ENCODE results near the gene DGKQ.
A peak's percentile ranks its signal among the peaks of the same experiment; 100 is the strongest.
"Not testable (repeated sequence)": the region's sequence is repeated elsewhere in the genome, so short reads cannot be mapped to it uniquely, and the experiment has no call there.

The DGKQ gene

GRCh38 chr4:925771-926500 is 47.4 kb downstream of the DGKQ start:
- peaks cover 0 to 15% (median 13%) of the 10 kb centered on the region in 11 experiments; a peak in 18 of 22 replicates for H3K9me3 ChIP-seq (replicated peaks in 1 of 11)
- no peak for TF ChIP-seq Cebpa-rat (IDR thresholded peaks at IDR 0.05)
- H3K4me3 ChIP-seq, result no peak overlapping the region
- peak overlapping the region in 5 of 11 experiments; percentile 22 to 54 (median 53); a peak in 5 of 22 replicates for H3K27ac ChIP-seq
- no peaks in the 10 kb centered on the region for H3K27me3 ChIP-seq
- H3K4me1 ChIP-seq, result peaks cover 75 to 87% (median 83%) of the 10 kb centered on the region in 10 experiments
- H3K9ac ChIP-seq, result peak overlapping the region in 6 of 11 experiments; percentile 9 to 56 (median 18); a peak in 4 of 22 replicates
- peaks cover 74 to 92% (median 90%) of the 10 kb centered on the region in 11 experiments for H4K20me1 ChIP-seq
- peaks cover 0 to 40% (median 24%) of the 10 kb centered on the region in 11 experiments; a peak in 20 of 22 replicates for H3K36me3 ChIP-seq
- peak overlapping the region; percentile 57 to 78 (median 73) for H3K4me2 ChIP-seq

GRCh38 chr4:925171-925570 is 48.2 kb downstream of the DGKQ start:
- Histone ChIP-seq H3K4me2 (peak overlapping the region; percentile 57 to 78 (median 73)), H3K27ac (peak overlapping the region in 7 of 11 experiments; percentile 44 to 68 (median 53); a peak in 11 of 22 replicates), H4K20me1 (peaks cover 68 to 89% (median 84%) of the 10 kb centered on the region in 11 experiments), H3K36me3 (peaks cover 0 to 44% (median 28%) of the 10 kb centered on the region in 11 experiments; a peak in 21 of 22 replicates), H3K27me3 (no peaks in the 10 kb centered on the region), H3K9ac (peak overlapping the region in 5 of 11 experiments; percentile 15 to 56 (median 22); a peak in 6 of 22 replicates), H3K4me3 (no peak overlapping the region), H3K9me3 (replicated peaks in 1 of 11) (peaks cover 0 to 23% (median 20%) of the 10 kb centered on the region in 11 experiments; a peak in 18 of 22 replicates), H3K4me1 (peaks cover 70 to 85% (median 79%) of the 10 kb centered on the region in 10 experiments)
- no peak for TF ChIP-seq Cebpa-rat (IDR thresholded peaks at IDR 0.05)

- H3K4me3 ChIP-seq, result 0 out of 20 replicates have a peak overlapping the region, but pooled peaks of 1 of the 10 experiments have one; percentile 17
- no peaks in the 10 kb centered on the region for H3K27me3 ChIP-seq
- H3K4me2 ChIP-seq, result peak overlapping the region; percentile 57 to 78 (median 73)
- TF ChIP-seq Cebpa-rat (IDR thresholded peaks at IDR 0.05), result no peak
- H3K4me1 ChIP-seq, result peaks cover 67 to 83% (median 73%) of the 10 kb centered on the region in 10 experiments
- peaks cover 60 to 89% (median 83%) of the 10 kb centered on the region in 11 experiments for H4K20me1 ChIP-seq
- H3K9ac ChIP-seq, result peak overlapping the region in 2 of 11 experiments; percentile 22 to 44; a peak in 5 of 22 replicates
- H3K9me3 ChIP-seq (replicated peaks in 1 of 11), result peaks cover 0 to 30% (median 28%) of the 10 kb centered on the region in 11 experiments; a peak in 18 of 22 replicates
- H3K36me3 ChIP-seq, result peaks cover 0 to 51% (median 30%) of the 10 kb centered on the region in 11 experiments; a peak in 21 of 22 replicates
- peak overlapping the region in 9 of 11 experiments; percentile 31 to 68 (median 53); a peak in 17 of 22 replicates for H3K27ac ChIP-seq
Measured at GRCh38 chr4:924107-925096, 49.0 kb downstream of the DGKQ start.

GRCh38 chr4:921830-922331 is 51.5 kb downstream of the DGKQ start:
- Histone ChIP-seq H3K36me3 (peaks cover 0 to 52% (median 35%) of the 10 kb centered on the region in 11 experiments; a peak in 21 of 22 replicates), H3K4me1 (peaks cover 56 to 86% (median 63%) of the 10 kb centered on the region in 10 experiments), H3K27me3 (no peaks in the 10 kb centered on the region), H3K27ac (peak overlapping the region in 8 of 11 experiments; percentile 31 to 70 (median 54); a peak in 14 of 22 replicates), H3K9me3 (replicated peaks in 1 of 11) (peaks cover 0 to 54% (median 51%) of the 10 kb centered on the region in 11 experiments; a peak in 18 of 22 replicates), H3K9ac (peak overlapping the region in 4 of 11 experiments; percentile 7 to 44 (median 16); a peak in 3 of 22 replicates), H3K4me3 (peak overlapping the region in 4 of 10 experiments; percentile 11 to 20 (median 16); a peak in 3 of 20 replicates), H4K20me1 (peaks cover 44 to 96% (median 84%) of the 10 kb centered on the region in 11 experiments), H3K4me2 (peak overlapping the region; percentile 57 to 78 (median 73))
- no peak for TF ChIP-seq Cebpa-rat (IDR thresholded peaks at IDR 0.05)

GRCh38 chr4:919004-919680 is 54.2 kb downstream of the DGKQ start:
- peaks cover 59 to 85% (median 67%) of the 10 kb centered on the region in 10 experiments for H3K4me1 ChIP-seq
- H3K27me3 ChIP-seq, H3K4me3 ChIP-seq, H3K27ac ChIP-seq, H3K9ac ChIP-seq: not testable (repeated sequence)
- H4K20me1 ChIP-seq, result peaks cover 44 to 99% (median 86%) of the 10 kb centered on the region in 11 experiments
- peak overlapping the region in 2 of 11 experiments; percentile 28 to 31; a peak in 3 of 22 replicates for H3K4me2 ChIP-seq
- H3K9me3 ChIP-seq (replicated peaks in 1 of 11), result peaks cover 0 to 59% (median 51%) of the 10 kb centered on the region in 11 experiments; a peak in 18 of 22 replicates
- H3K36me3 ChIP-seq, result peaks cover 0 to 47% (median 31%) of the 10 kb centered on the region in 11 experiments; a peak in 20 of 22 replicates

- not testable (repeated sequence) for H3K4me2 ChIP-seq
Measured at GRCh38 chr4:918591-918990, 54.8 kb downstream of the DGKQ start.

GRCh38 chr4:917992-918391 is 55.4 kb downstream of the DGKQ start:
- Histone ChIP-seq H3K9ac (no peak overlapping the region), H3K27ac (no peak overlapping the region), H3K4me1 (peaks cover 48 to 74% (median 56%) of the 10 kb centered on the region in 10 experiments), H3K4me2 (no peak overlapping the region), H3K4me3 (no peak overlapping the region), H3K36me3 (peaks cover 6 to 52% (median 36%) of the 10 kb centered on the region in 11 experiments), H3K27me3 (no peaks in the 10 kb centered on the region), H4K20me1 (peaks cover 44 to 99% (median 86%) of the 10 kb centered on the region in 11 experiments), H3K9me3 (replicated peaks in 1 of 11) (peaks cover 0 to 59% (median 51%) of the 10 kb centered on the region in 11 experiments; a peak in 18 of 22 replicates)
- no peak for TF ChIP-seq Cebpa-rat (IDR thresholded peaks at IDR 0.05)

More at GRCh38 chr4:918591-918990, 54.8 kb downstream of the DGKQ start:
- Histone ChIP-seq H3K9me3 (replicated peaks in 1 of 11) (peaks cover 0 to 59% (median 51%) of the 10 kb centered on the region in 11 experiments; a peak in 18 of 22 replicates), H3K4me1 (peaks cover 54 to 80% (median 62%) of the 10 kb centered on the region in 10 experiments), H3K36me3 (peaks cover 0 to 47% (median 31%) of the 10 kb centered on the region in 11 experiments; a peak in 20 of 22 replicates), H4K20me1 (peaks cover 44 to 99% (median 86%) of the 10 kb centered on the region in 11 experiments)
- not testable (repeated sequence) for H3K4me3 ChIP-seq, H3K27ac ChIP-seq, H3K27me3 ChIP-seq, H3K9ac ChIP-seq
